Measurements from ENCODE around the gene MORN1. TPM values are rescaled to one million over a fixed set of nuclear protein-coding genes. Genes with fewer than 3 reads are reported as not detected.

Gene MORN1
- total and polyA plus RNA-seq, 2 of the 8 experiments (the other 6 are each of a cell fraction or from before 2014, with no cell fraction given), result 5.0 to 9.1 TPM

GRCh38 chr1:2337081-2337480 lies 54.3 kb downstream of the MORN1 start:
- H4K91ac ChIP-seq (replicated peaks; ENCODE audit: insufficient read length, low read length), result no peak overlapping the region
- no peak overlapping the region for H2BK12ac ChIP-seq (ENCODE audit: low read depth, low read length)
- H3K18ac ChIP-seq (ENCODE audit: extremely low read depth, low read length), result no peak overlapping the region; the same call in 1 of the 2 replicates
- no peak overlapping the region for H3K4me3 ChIP-seq (ENCODE audit: extremely low read depth in 1 of 4, insufficient read depth in 2 of 4, low read depth in 3 of 4, low read length in 4 of 4)
- POLR2A ChIA-PET (ENCODE audit: partially characterized antibody), result interaction anchor here (0.7 to 1.4 kb wide), 2 partner anchors 20 to 97 kb away, joined by 3 to 5 read pairs; no protein-coding TSS in a partner anchor
- H3K27ac ChIP-seq (ENCODE audit: low read depth, low read length), result no peak overlapping the region
- H3K14ac ChIP-seq (ENCODE audit: insufficient read length), result no peak overlapping the region
- H3K4ac ChIP-seq (replicated peaks; ENCODE audit: insufficient read length, low read depth, low read length), result no peak overlapping the region
- no peak overlapping the region for H4K5ac ChIP-seq (ENCODE audit: insufficient read length, low read depth, low read length)
- H3K4me2 ChIP-seq (ENCODE audit: insufficient read depth in 1 of 2, low read depth in 2 of 2, low read length in 2 of 2), result no peak overlapping the region
- H2AFZ ChIP-seq (ENCODE audit: low read length), result no peak overlapping the region
- no peak overlapping the region for H3K9ac ChIP-seq (replicated peaks in 1 of 4; ENCODE audit: extremely low read depth in 1 of 4, low read depth in 3 of 4, low read length in 3 of 4)
- no peaks in the 10 kb centered on the region for H3K79me2 ChIP-seq (ENCODE audit: control insufficient read depth in 1 of 2, insufficient read depth in 2 of 2, low read length in 2 of 2)
- peaks cover under 1 to 7% of the 10 kb centered on the region in 2 experiments; a peak in 3 of 4 replicates for H3K9me3 ChIP-seq (ENCODE audit: insufficient read depth in 2 of 2, low read depth in 1 of 2, low read length in 1 of 2)
- no peaks in the 10 kb centered on the region for H3K23me2 ChIP-seq (ENCODE audit: low read depth, low read length)
- no peak overlapping the region for H2AK5ac ChIP-seq (ENCODE audit: low read depth, low read length)
- no peak overlapping the region for H2BK5ac ChIP-seq (ENCODE audit: low read depth, low read length)
- DNase-seq (ENCODE audit: low read depth in 1 of 2, low spot score in 2 of 2), result no peak
- WGBS, 2 experiments (ENCODE audit: extremely low coverage in 1 of 2, insufficient coverage in 1 of 2, insufficient read length in 1 of 2, insufficient replicate concordance in 2 of 2, low coverage in 1 of 2, low lambda C conversion rate in 2 of 2, missing lambda C conversion rate in 1 of 2), result 97% methylated on average over 13 of the region's 23 CpGs; no CpG with 5 or more reads in 1 of the 2 experiments
- no peak for TF ChIP-seq BRCA1 (IDR thresholded peaks at IDR 0.05; ENCODE audit: low read depth, low read length)
- no peak for TF ChIP-seq POLR2AphosphoS5 (IDR thresholded peaks at IDR 0.05; ENCODE audit: low read depth, low read length)
- TF ChIP-seq, protein P1, sequence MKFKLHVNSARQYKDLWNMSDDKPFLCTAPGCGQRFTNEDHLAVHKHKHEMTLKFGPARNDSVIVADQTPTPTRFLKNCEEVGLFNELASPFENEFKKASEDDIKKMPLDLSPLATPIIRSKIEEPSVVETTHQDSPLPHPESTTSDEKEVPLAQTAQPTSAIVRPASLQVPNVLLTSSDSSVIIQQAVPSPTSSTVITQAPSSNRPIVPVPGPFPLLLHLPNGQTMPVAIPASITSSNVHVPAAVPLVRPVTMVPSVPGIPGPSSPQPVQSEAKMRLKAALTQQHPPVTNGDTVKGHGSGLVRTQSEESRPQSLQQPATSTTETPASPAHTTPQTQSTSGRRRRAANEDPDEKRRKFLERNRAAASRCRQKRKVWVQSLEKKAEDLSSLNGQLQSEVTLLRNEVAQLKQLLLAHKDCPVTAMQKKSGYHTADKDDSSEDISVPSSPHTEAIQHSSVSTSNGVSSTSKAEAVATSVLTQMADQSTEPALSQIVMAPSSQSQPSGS (IDR thresholded peaks at IDR 0.05; ENCODE audit: low read length), result no peak
- TF ChIP-seq NANOG (IDR thresholded peaks at IDR 0.05; ENCODE audit: insufficient read depth, low read depth, low read length, poor library complexity, severe bottlenecking), result no peak
- H4K8ac ChIP-seq (ENCODE audit: extremely low read depth, insufficient read depth, low read length), result no peak overlapping the region; the same call in 1 of the 2 replicates
- CTCF ChIA-PET (ENCODE audit: partially characterized antibody), result interaction anchor here (0.6 to 2.5 kb wide), 6 partner anchors 9 to 178 kb away, joined by 3 to 8 read pairs (median 4); no protein-coding TSS in a partner anchor
- H2BK120ac ChIP-seq (replicated peaks; ENCODE audit: low read depth, low read length), result no peak overlapping the region
- H2BK20ac ChIP-seq (ENCODE audit: low read length), result no peak overlapping the region
- H3K27me3 ChIP-seq (replicated peaks in 1 of 4; ENCODE audit: control insufficient read depth in 3 of 4, extremely low read depth in 1 of 4, insufficient read depth in 3 of 4, low read length in 3 of 4), result no peaks in the 10 kb centered on the region
- no peak overlapping the region for H2BK15ac ChIP-seq (ENCODE audit: low read length)
- no peak overlapping the region for H3K23ac ChIP-seq (ENCODE audit: insufficient read length)
- no peaks in the 10 kb centered on the region for H3K36me3 ChIP-seq (ENCODE audit: control insufficient read depth in 2 of 4, insufficient read depth in 4 of 4, low read length in 3 of 4)
- no peak for FAIRE-seq
- no peak overlapping the region for H3K56ac ChIP-seq (replicated peaks; ENCODE audit: insufficient read length, low read depth, low read length)
- H4K20me1 ChIP-seq (replicated peaks in 1 of 2; ENCODE audit: control insufficient read depth in 1 of 2, insufficient read depth in 2 of 2, low read length in 2 of 2), result no peaks in the 10 kb centered on the region
- H3K79me1 ChIP-seq (ENCODE audit: low read depth, low read length), result no peaks in the 10 kb centered on the region
- H3K4me1 ChIP-seq (replicated peaks in 1 of 4; ENCODE audit: control insufficient read depth in 3 of 4, insufficient read depth in 4 of 4, low read length in 3 of 4), result no peaks in the 10 kb centered on the region

Data from H1 (cell line).